HCT116 (cell line): Measurements from ENCODE around the gene TRPM6. TPM values are rescaled to one million over a fixed set of nuclear protein-coding genes. Genes with fewer than 3 reads are reported as not detected.

Experiments used
- ATAC-seq: fragments of 200-7000 bp; cut with Tn5 transposase; 2 replicates; pipeline ENCODE4 v1.9.1; 2020; ENCODE audit warnings: mild to moderate bottlenecking, moderate library complexity
- BruUV-seq: library from RNA; stranded (reverse); fragments of 400-500 nt; replicated peaks from 2 replicates; lab custom pipeline; 2021; lab: Mats Ljungman, UMichigan
- CTCF ChIA-PET: fragments of 300-600 bp; sonication (Branson Sonifier 250); formaldehyde crosslinking; loops from one replicate; lab custom pipeline; 2021; ENCODE audit warnings: antibody characterized with exemption; lab: Charles Lee
- POLR2A ChIA-PET: fragments of 300-600, 350-600 bp; sonication (Branson Sonifier 250); formaldehyde crosslinking; loops from one replicate; lab custom pipeline; 2021; ENCODE audit warnings: antibody characterized with exemption; lab: Charles Lee
- RAD21 ChIA-PET, 2 experiments: fragments of 300-600 bp; sonication (Branson Sonifier 250); formaldehyde crosslinking; loops; one replicate each; lab custom pipeline; 2023; ENCODE audit warnings: low total read pairs in 2 of 2; ENCODE audit not compliant: uncharacterized antibody in 2 of 2, unreplicated experiment in 2 of 2, low non-redundant PET in 1 of 2; lab: Charles Lee
- DNase-seq: peaks from one replicate; pipeline ENCODE4 v3.0.0-alpha.2; 2010; ENCODE audit warnings: low read depth, low spot score
- H2AFZ ChIP-seq: fragments of 200-600 bp; shearing (Covaris generic), sonication (generic); 2 replicates; pipeline ENCODE4 v1.6.1; 2017; ENCODE audit warnings: low read depth, mixed run types, mixed read lengths, antibody characterized with exemption, low read length; ENCODE audit not compliant: poor library complexity, severe bottlenecking
- H3K27ac ChIP-seq: 2 replicates; pipeline ENCODE4 v1.5.1; 2012; ENCODE audit warnings: low read depth, low read length
- H3K27me3 ChIP-seq: fragments of 200-600 bp; sonication (generic); 2 replicates; pipeline ENCODE4 v1.6.1; 2016; ENCODE audit warnings: mixed run types, low read length, mixed read lengths; ENCODE audit not compliant: insufficient read depth
- H3K36me3 ChIP-seq, 2 experiments: fragments of 200-500 bp in 1 of 2; fragments of 200-600 bp in 1 of 2; sonication (Bioruptor generic) in 1 of 2; sonication (generic) in 1 of 2; 2 replicates each; pipeline versions ENCODE4 v1.5.1 to v1.6.1; 2014 to 2016; ENCODE audit warnings: low read length in 2 of 2, inconsistent platforms in 1 of 2, mixed read lengths in 1 of 2, mixed run types in 1 of 2; ENCODE audit not compliant: insufficient read depth in 2 of 2, control insufficient read depth in 1 of 2
- H3K4me1 ChIP-seq, 2 experiments: fragments of 200-600 bp in 1 of 2; sonication (generic) in 1 of 2; 2 replicates each; pipeline versions ENCODE4 v1.5.1 to v1.6.1; 2012 to 2017; ENCODE audit warnings: low read length in 2 of 2, inconsistent platforms in 1 of 2, mild to moderate bottlenecking in 1 of 2, mixed read lengths in 1 of 2, mixed run types in 1 of 2, moderate library complexity in 1 of 2; ENCODE audit not compliant: insufficient read depth in 2 of 2, control insufficient read depth in 1 of 2
- H3K4me2 ChIP-seq: fragments of 200-600 bp; sonication (generic); 2 replicates; pipeline ENCODE4 v1.6.1; 2017; ENCODE audit warnings: mixed run types, low read length, mixed read lengths
- H3K4me3 ChIP-seq, 2 experiments: fragments of 200-600 bp in 1 of 2; sonication (generic) in 1 of 2; replicated peaks in 1 of 2; 2 replicates each; pipeline ENCODE4 v1.5.1; 2011 to 2016; ENCODE audit warnings: low read length in 2 of 2, control low read depth in 1 of 2, low read depth in 1 of 2, mild to moderate bottlenecking in 1 of 2, mixed read lengths in 1 of 2, mixed run types in 1 of 2
- H3K79me2 ChIP-seq: fragments of 200-600 bp; sonication (generic); 2 replicates; pipeline ENCODE4 v1.6.1; 2017; ENCODE audit warnings: mild to moderate bottlenecking, mixed run types, low read length, moderate library complexity, mixed read lengths; ENCODE audit not compliant: insufficient read depth
- H3K9ac ChIP-seq: fragments of 200-600 bp; sonication (generic); 2 replicates; pipeline ENCODE4 v1.6.1; 2016; ENCODE audit warnings: low read length, mixed read lengths
- H3K9me2 ChIP-seq: fragments of 200-600 bp; sonication (generic), shearing (Covaris generic); 2 replicates; pipeline ENCODE4 v1.6.1; 2017; ENCODE audit warnings: mixed run types, mild to moderate bottlenecking, moderate library complexity; ENCODE audit not compliant: insufficient read depth
- H3K9me3 ChIP-seq, 2 experiments: fragments of 200-500 bp in 1 of 2; fragments of 200-600 bp in 1 of 2; sonication (Bioruptor generic) in 1 of 2; sonication (generic) in 1 of 2; 2 replicates each; pipeline ENCODE4 v1.6.1; 2014 to 2017; ENCODE audit warnings: low read length in 2 of 2, mixed read lengths in 2 of 2, inconsistent platforms in 1 of 2, low read depth in 1 of 2, mild to moderate bottlenecking in 1 of 2, mixed run types in 1 of 2, moderate library complexity in 1 of 2; ENCODE audit not compliant: control insufficient read depth in 1 of 2, insufficient read depth in 1 of 2
- H4K20me1 ChIP-seq: fragments of 200-600 bp; sonication (generic), shearing (Covaris generic); 2 replicates; pipeline ENCODE4 v1.6.1; 2017; ENCODE audit warnings: mixed run types, mild to moderate bottlenecking, moderate library complexity; ENCODE audit not compliant: insufficient read depth
- CEBPB ChIP-seq: IDR thresholded peaks from 2 replicates; pipeline ENCODE4 v1.6.1; 2012; ENCODE audit warnings: low read depth
- ELF1 ChIP-seq: IDR thresholded peaks from 2 replicates; pipeline ENCODE4 v1.6.1; 2012; ENCODE audit warnings: low read depth, borderline replicate concordance
- EZH2 ChIP-seq: fragments of 200-600 bp; sonication (generic); IDR thresholded peaks from 2 replicates; pipeline ENCODE4 v1.6.1; 2017; ENCODE audit warnings: antibody characterized with exemption, mixed run types
- EZH2phosphoT487 ChIP-seq: fragments of 200-600 bp; IDR thresholded peaks from 2 replicates; pipeline ENCODE4 v1.6.1; 2018; ENCODE audit warnings: antibody characterized with exemption, borderline replicate concordance
- JUND ChIP-seq: IDR thresholded peaks from 2 replicates; pipeline ENCODE4 v1.6.1; 2012
- POLR2A ChIP-seq: IDR thresholded peaks from 2 replicates; pipeline ENCODE4 v1.7.0; 2011; ENCODE audit warnings: borderline replicate concordance; ENCODE audit not compliant: insufficient read depth, insufficient read length; ENCODE audit errors: extremely low read depth
- POLR2AphosphoS5 ChIP-seq: IDR thresholded peaks from 2 replicates; pipeline ENCODE4 v1.6.1; 2011; ENCODE audit warnings: mild to moderate bottlenecking, low read depth, low read length, moderate library complexity
- RAD21 ChIP-seq: IDR thresholded peaks from 2 replicates; pipeline ENCODE4 v1.6.1; 2012; ENCODE audit warnings: low read depth, mild to moderate bottlenecking
- REST ChIP-seq: IDR thresholded peaks from 2 replicates; pipeline ENCODE4 v1.6.1; 2012; ENCODE audit warnings: low read depth
- SIN3A ChIP-seq: IDR thresholded peaks from 2 replicates; pipeline ENCODE4 v1.6.1; 2012; ENCODE audit warnings: low read depth
- SP1 ChIP-seq: IDR thresholded peaks from 2 replicates; pipeline ENCODE4 v1.6.1; 2012; ENCODE audit warnings: low read depth
- SRF ChIP-seq: IDR thresholded peaks from 2 replicates; pipeline ENCODE4 v1.6.1; 2012; ENCODE audit warnings: low read depth
- YY1 ChIP-seq: IDR thresholded peaks from 2 replicates; pipeline ENCODE4 v1.6.1; 2011; ENCODE audit warnings: low read length, low read depth, moderate library complexity, mild to moderate bottlenecking; ENCODE audit not compliant: insufficient replicate concordance; ENCODE audit errors: extremely low read depth
- ZFX ChIP-seq: fragments of 450-650 bp; IDR thresholded peaks from 2 replicates; pipeline ENCODE4 v1.6.1; 2017
- ZNF274 ChIP-seq: fragments of 200-500 bp; sonication (Bioruptor generic); IDR thresholded peaks from 2 replicates; pipeline ENCODE4 v1.6.1; 2014; ENCODE audit warnings: mild to moderate bottlenecking, low read depth, low read length, inconsistent platforms
- intact Hi-C: fragments of 100-400 bp; cut with micrococcal nuclease; formaldehyde crosslinking; loops from 2 replicates; pipeline ENCODE4 v1.10.0; 2022
- total RNA-seq: library from RNA; stranded (reverse); gene quantifications from one replicate; pipeline ENCODE4 v1.2.1, GENCODE V29; 2021; ENCODE audit not compliant: unreplicated experiment
- TF ChIP-seq, protein P1 (sequence below): IDR thresholded peaks from 2 replicates; pipeline ENCODE4 v1.6.1; 2012
- TF ChIP-seq, protein P2 (sequence below), 3 experiments: fragments of 200-600 bp in 1 of 3; sonication (generic) in 1 of 3; IDR thresholded peaks in 2 of 3; conservative IDR thresholded peaks in 1 of 3; 2 replicates each; pipeline ENCODE4 v1.5.1; 2012 to 2017; ENCODE audit warnings: low read depth in 2 of 3, low read length in 2 of 3, antibody characterized with exemption in 1 of 3, borderline replicate concordance in 1 of 3, control low read depth in 1 of 3, mild to moderate bottlenecking in 1 of 3, mixed read lengths in 1 of 3, mixed run types in 1 of 3, moderate library complexity in 1 of 3; ENCODE audit not compliant: insufficient read depth in 1 of 3

TRPM6 gene
- total RNA-seq, 1 experiment from 2014 or later = 0.44 TPM

DNA sequence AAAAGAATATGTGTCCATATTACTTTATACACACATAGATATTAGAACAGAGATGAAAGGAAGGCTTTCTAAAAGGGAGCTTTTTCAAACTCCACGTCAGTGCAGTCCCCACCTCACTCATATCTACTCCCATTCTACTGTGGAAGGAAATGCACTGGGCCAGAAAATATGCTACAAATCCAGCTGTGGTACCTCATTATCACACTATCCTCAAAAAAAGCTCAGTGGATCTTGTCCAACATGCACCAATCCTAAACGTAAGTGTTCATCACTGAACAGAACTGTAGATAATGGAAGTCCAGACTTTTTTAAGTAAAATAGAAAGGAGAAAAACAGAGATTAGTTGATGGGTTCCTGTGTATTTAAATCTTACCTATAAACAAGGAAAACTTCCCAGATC is 27.9 kb downstream of the TRPM6 start:
- Histone ChIP-seq H3K27me3 (no peaks in the 10 kb centered on the region), H3K4me1 (peaks cover 0 to 5% of the 10 kb centered on the region in 2 experiments; a peak in 1 of 4 replicates), H3K9me3 (no peaks in the 10 kb centered on the region), H3K36me3 (no peaks in the 10 kb centered on the region), H3K9me2 (no peaks in the 10 kb centered on the region), H3K4me2 (no peak overlapping the region), H3K9ac (no peak overlapping the region), H3K4me3 (no peak overlapping the region), H4K20me1 (no peaks in the 10 kb centered on the region), H3K79me2 (no peaks in the 10 kb centered on the region), H2AFZ (no peak overlapping the region), H3K27ac (no peak overlapping the region)
- no peak for TF ChIP-seq SIN3A
- no peak for TF ChIP-seq JUND
- TF ChIP-seq ELF1 = no peak
- TF ChIP-seq RAD21 = no peak
- TF ChIP-seq, protein P1, sequence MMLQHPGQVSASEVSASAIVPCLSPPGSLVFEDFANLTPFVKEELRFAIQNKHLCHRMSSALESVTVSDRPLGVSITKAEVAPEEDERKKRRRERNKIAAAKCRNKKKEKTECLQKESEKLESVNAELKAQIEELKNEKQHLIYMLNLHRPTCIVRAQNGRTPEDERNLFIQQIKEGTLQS = no peak
- ATAC-seq = no peak
- intact Hi-C loops = no loop called here
- DNase-seq = no peak
- CTCF ChIA-PET = no interaction called here
- RAD21 ChIA-PET = no interaction called here
- BruUV-seq = no TSS peak
- POLR2A ChIA-PET = no interaction called here

- H3K9ac ChIP-seq = no peak overlapping the region
- no peaks in the 10 kb centered on the region for H3K27me3 ChIP-seq
- no peaks in the 10 kb centered on the region for H3K79me2 ChIP-seq
- RAD21 ChIA-PET = no interaction called here
- H3K4me2 ChIP-seq = no peak overlapping the region
- H3K4me3 ChIP-seq = no peak overlapping the region
- ATAC-seq (no peak), DNase-seq (no peak)
- no peaks in the 10 kb centered on the region for H3K9me3 ChIP-seq
- BruUV-seq = no TSS peak
- peaks cover 0 to 5% of the 10 kb centered on the region in 2 experiments; a peak in 1 of 4 replicates for H3K4me1 ChIP-seq
- POLR2A ChIA-PET = no interaction called here
- H3K36me3 ChIP-seq = no peaks in the 10 kb centered on the region
- no peaks in the 10 kb centered on the region for H3K9me2 ChIP-seq
- H4K20me1 ChIP-seq = no peaks in the 10 kb centered on the region
- intact Hi-C loops = no loop called here
- CTCF ChIA-PET = no interaction called here
- peak overlapping the region; percentile 38 for H2AFZ ChIP-seq
- H3K27ac ChIP-seq = no peak overlapping the region
- TF ChIP-seq SRF = no peak
- no peak for TF ChIP-seq EZH2
- no peak for TF ChIP-seq EZH2phosphoT487
- no peak for TF ChIP-seq POLR2AphosphoS5
- TF ChIP-seq REST = no peak
- TF ChIP-seq ZFX = no peak
- no peak for TF ChIP-seq YY1
- TF ChIP-seq SP1 = no peak
- TF ChIP-seq POLR2A = no peak
- TF ChIP-seq CEBPB = no peak
- TF ChIP-seq ZNF274 = no peak
- TF ChIP-seq, protein P2, sequence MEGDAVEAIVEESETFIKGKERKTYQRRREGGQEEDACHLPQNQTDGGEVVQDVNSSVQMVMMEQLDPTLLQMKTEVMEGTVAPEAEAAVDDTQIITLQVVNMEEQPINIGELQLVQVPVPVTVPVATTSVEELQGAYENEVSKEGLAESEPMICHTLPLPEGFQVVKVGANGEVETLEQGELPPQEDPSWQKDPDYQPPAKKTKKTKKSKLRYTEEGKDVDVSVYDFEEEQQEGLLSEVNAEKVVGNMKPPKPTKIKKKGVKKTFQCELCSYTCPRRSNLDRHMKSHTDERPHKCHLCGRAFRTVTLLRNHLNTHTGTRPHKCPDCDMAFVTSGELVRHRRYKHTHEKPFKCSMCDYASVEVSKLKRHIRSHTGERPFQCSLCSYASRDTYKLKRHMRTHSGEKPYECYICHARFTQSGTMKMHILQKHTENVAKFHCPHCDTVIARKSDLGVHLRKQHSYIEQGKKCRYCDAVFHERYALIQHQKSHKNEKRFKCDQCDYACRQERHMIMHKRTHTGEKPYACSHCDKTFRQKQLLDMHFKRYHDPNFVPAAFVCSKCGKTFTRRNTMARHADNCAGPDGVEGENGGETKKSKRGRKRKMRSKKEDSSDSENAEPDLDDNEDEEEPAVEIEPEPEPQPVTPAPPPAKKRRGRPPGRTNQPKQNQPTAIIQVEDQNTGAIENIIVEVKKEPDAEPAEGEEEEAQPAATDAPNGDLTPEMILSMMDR (IDR thresholded peaks at IDR 0.05 in 2 of 3, conservative IDR thresholded peaks at IDR 0.05 in 1 of 3; ENCODE audit: borderline replicate concordance in 1 of 3, insufficient read depth in 1 of 3, low read depth in 2 of 3, low read length in 2 of 3) = no peak
- no peak for TF ChIP-seq RAD21
Measured at GRCh38 chr9:74858751-74859414, 28.8 kb downstream of the TRPM6 start.
